A549 (cell line): ENCODE measurements around the gene PNPLA2. TPM values are rescaled to one million over a fixed set of nuclear protein-coding genes. Genes with fewer than 3 reads are reported as not detected.

ENCODE experiments used
- ATAC-seq, 2 experiments: fragments of 200-7000 bp in 1 of 2; fragments of >200 bp in 1 of 2; cut with Nextera tagmentation in 1 of 2; cut with Tn5 transposase in 1 of 2; 3 replicates each; pipeline versions ENCODE4 v1.8.0 to v1.9.1; 2018 to 2020; ENCODE audit warnings: mild to moderate bottlenecking in 1 of 2, moderate library complexity in 1 of 2
- CTCF ChIA-PET: fragments of 300-600 bp; sonication (Branson Sonifier 250); formaldehyde crosslinking; extraction: SDS; loops from one replicate; lab custom pipeline; 2021; ENCODE audit warnings: antibody characterized with exemption, inconsistent platforms; lab: Yijun Ruan, JAX
- POLR2A ChIA-PET: fragments of 350-600 bp; formaldehyde crosslinking; extraction: SDS; loops from one replicate; lab custom pipeline; 2021; ENCODE audit warnings: antibody characterized with exemption, inconsistent platforms; lab: Yijun Ruan, JAX
- DNase-seq, 2 experiments: peaks; one replicate each; pipeline versions ENCODE4 v3.0.0 to v3.0.0-alpha.2; 2011 to 2016; ENCODE audit warnings: low read depth in 1 of 2, low spot score in 1 of 2
- FAIRE-seq: peaks from 2 replicates; lab custom pipeline; 2011; peaks lifted over from hg19 to GRCh38; lab: Jason Lieb, UNC
- H3K27ac ChIP-seq, 2 experiments: fragments of >200 bp; sonication (Bioruptor Twin); formaldehyde crosslinking; 3 replicates each; pipeline ENCODE4 v1.5.1; 2016 to 2017
- H3K4me1 ChIP-seq: fragments of >200 bp; sonication (Bioruptor Twin); formaldehyde crosslinking; 3 replicates; pipeline ENCODE4 v1.6.1; 2016
- H3K4me2 ChIP-seq: fragments of >200 bp; sonication (Bioruptor Twin); formaldehyde crosslinking; 3 replicates; pipeline ENCODE4 v1.6.1; 2016
- H3K4me3 ChIP-seq: fragments of >200 bp; sonication (Bioruptor Twin); formaldehyde crosslinking; 3 replicates; pipeline ENCODE4 v1.5.1; 2016
- H3K9me3 ChIP-seq: fragments of >200 bp; sonication (Bioruptor Twin); formaldehyde crosslinking; 3 replicates; pipeline ENCODE4 v1.6.1; 2016
- BHLHE40 ChIP-seq: IDR thresholded peaks from 2 replicates; pipeline ENCODE4 v1.6.1; 2012; ENCODE audit warnings: low read depth, low read length, inconsistent platforms
- CHD4 ChIP-seq: fragments of 200-600 bp; sonication (generic); IDR thresholded peaks from 2 replicates; pipeline ENCODE4 v1.6.1; 2016; ENCODE audit warnings: antibody characterized with exemption, mild to moderate bottlenecking, borderline replicate concordance
- FOSB ChIP-seq: fragments of 250-450 bp; sonication (Bioruptor Pico); IDR thresholded peaks from 2 replicates; pipeline ENCODE4 v1.5.0; 2020; ENCODE audit warnings: mild to moderate bottlenecking, moderate library complexity
- FOSL2 ChIP-seq, 2 experiments: fragments of 450-650 bp in 1 of 2; fragments of >200 bp in 1 of 2; sonication (Bioruptor Twin) in 1 of 2; formaldehyde crosslinking; IDR thresholded peaks; 2 replicates each; pipeline versions ENCODE4 v1.5.0 to v1.6.1; 2016 to 2020; ENCODE audit warnings: mild to moderate bottlenecking in 1 of 2, moderate library complexity in 1 of 2
- HDAC2 ChIP-seq: fragments of 200-600 bp; sonication (generic); IDR thresholded peaks from 2 replicates; pipeline ENCODE4 v1.6.1; 2016
- HOXA7 ChIP-seq: fragments of 250-450 bp; sonication (Bioruptor Pico); IDR thresholded peaks from 2 replicates; pipeline ENCODE4 v1.5.0; 2020; ENCODE audit warnings: mild to moderate bottlenecking, moderate library complexity
- HOXB5 ChIP-seq: fragments of 250-450 bp; sonication (Bioruptor Pico); IDR thresholded peaks from 2 replicates; pipeline ENCODE4 v1.5.0; 2020; ENCODE audit warnings: mild to moderate bottlenecking, moderate library complexity
- KDM1A ChIP-seq: fragments of 200-600 bp; sonication (generic); IDR thresholded peaks from 2 replicates; pipeline ENCODE4 v1.6.1; 2016; ENCODE audit warnings: low read depth, mild to moderate bottlenecking
- NPAS2 ChIP-seq: fragments of 250-450 bp; sonication (Bioruptor Pico); IDR thresholded peaks from 2 replicates; pipeline ENCODE4 v1.8.0; 2022; ENCODE audit warnings: mild to moderate bottlenecking, moderate library complexity, borderline replicate concordance
- POLR2AphosphoS2 ChIP-seq: conservative IDR thresholded peaks from 2 replicates; pipeline ENCODE4 v1.6.1; 2012; ENCODE audit warnings: low read length, improper control_type of control experiment, inconsistent platforms
- RAD21 ChIP-seq, 2 experiments: fragments of >200 bp in 1 of 2; sonication (Bioruptor Twin) in 1 of 2; formaldehyde crosslinking in 1 of 2; IDR thresholded peaks in 1 of 2; conservative IDR thresholded peaks in 1 of 2; 2 replicates in 1 of 2; 3 replicates in 1 of 2; pipeline ENCODE4 v1.6.1; 2012 to 2018; ENCODE audit warnings: inconsistent platforms in 1 of 2
- REST ChIP-seq: fragments of 200-600 bp; sonication (generic); IDR thresholded peaks from 2 replicates; pipeline ENCODE4 v1.6.1; 2016; ENCODE audit warnings: antibody characterized with exemption, mild to moderate bottlenecking, moderate library complexity
- RFX5 ChIP-seq: fragments of 450-650 bp; IDR thresholded peaks from 2 replicates; pipeline ENCODE4 v1.7.1; 2014; ENCODE audit warnings: antibody characterized with exemption, mild to moderate bottlenecking, moderate library complexity
- SMC3 ChIP-seq: fragments of >200 bp; sonication (Bioruptor Twin); formaldehyde crosslinking; IDR thresholded peaks from 3 replicates; pipeline ENCODE4 v1.6.1; 2018; ENCODE audit warnings: inconsistent platforms
- SREBF2 ChIP-seq: fragments of 450-650 bp; IDR thresholded peaks from 2 replicates; pipeline ENCODE4 v1.6.1; 2014; ENCODE audit warnings: mild to moderate bottlenecking, moderate library complexity
- TP53 ChIP-seq: fragments of 250-450 bp; sonication (Bioruptor Pico); IDR thresholded peaks from 2 replicates; pipeline ENCODE4 v1.5.0; 2021; ENCODE audit warnings: mild to moderate bottlenecking, moderate library complexity
- ZSCAN20 ChIP-seq: fragments of 250-450 bp; sonication (Bioruptor Pico); IDR thresholded peaks from 2 replicates; pipeline ENCODE4 v1.8.0; 2022; ENCODE audit warnings: mild to moderate bottlenecking, moderate library complexity
- WGBS: methylation state at CpG from one replicate; pipeline ENCODE4 v1.1.6; 2017; ENCODE audit errors: missing lambda C conversion rate; 5-methylcytosine and 5-hydroxymethylcytosine counted together
- polyA plus RNA-seq, 4 experiments: library from polyadenylated mRNA; depleted of rRNA in 3 of 4; stranded (reverse); fragments of >200 nt; fragmentation: RNase III in 1 of 4; extraction: RNeasy Plus Mini Kit Qiagen cat#74134 plus additional on column Dnase treatment in 1 of 4; gene quantifications; 2 replicates in 3 of 4; 3 replicates in 1 of 4; pipeline ENCODE4 v1.2.3, GENCODE V29; 2011 to 2017

PNPLA2 gene
- polyA plus RNA-seq, 2 of the 4 experiments (the other 2 are of a cell fraction) = 13.2 to 25.4 TPM

GRCh38 chr11:850775-851763 is 32.4 kb downstream of the PNPLA2 start:
- Histone ChIP-seq H3K4me1 (peaks cover 54% of the 10 kb centered on the region), H3K4me2 (no peak overlapping the region), H3K9me3 (no peaks in the 10 kb centered on the region)
- CTCF ChIA-PET = interaction anchor here (1.5 kb wide), 1 partner anchor 200 kb away, joined by 9 read pairs; no protein-coding TSS in a partner anchor
- DNase-seq = no peak
- WGBS = 73% methylated on average over 14 of the region's 28 CpGs
- TF ChIP-seq FOSL2 (IDR thresholded peaks at IDR 0.05) (no peak), FOSL2 (CRISPR knock-in tag; IDR thresholded peaks at IDR 0.05) (no peak), FOSB (CRISPR knock-in tag) (no peak), NPAS2 (CRISPR knock-in tag) (no peak), SMC3 (peak; percentile 23; the same call in 2 of the 3 replicates), RAD21 (conservative IDR thresholded peaks at IDR 0.05 in 1 of 2, IDR thresholded peaks at IDR 0.05 in 1 of 2) (peak; percentile 28 to 45; a peak in 2 of 5 replicates), HOXA7 (CRISPR knock-in tag) (no peak), HOXB5 (no peak)
- TF ChIP-seq, all 56 proteins: peak for 2
- peak overlapping the region in 1 of 2 experiments; percentile 57; a peak in 2 of 6 replicates for H3K27ac ChIP-seq
- no peak for FAIRE-seq
- peak in 1 of 2 experiments; percentile 46; a peak in 2 of 6 replicates for ATAC-seq
- POLR2A ChIA-PET = interaction anchor here (1.5 kb wide), 1 partner anchor 9 kb away, joined by 7 read pairs; no protein-coding TSS in a partner anchor
- H3K4me3 ChIP-seq = no peak overlapping the region

DNA sequence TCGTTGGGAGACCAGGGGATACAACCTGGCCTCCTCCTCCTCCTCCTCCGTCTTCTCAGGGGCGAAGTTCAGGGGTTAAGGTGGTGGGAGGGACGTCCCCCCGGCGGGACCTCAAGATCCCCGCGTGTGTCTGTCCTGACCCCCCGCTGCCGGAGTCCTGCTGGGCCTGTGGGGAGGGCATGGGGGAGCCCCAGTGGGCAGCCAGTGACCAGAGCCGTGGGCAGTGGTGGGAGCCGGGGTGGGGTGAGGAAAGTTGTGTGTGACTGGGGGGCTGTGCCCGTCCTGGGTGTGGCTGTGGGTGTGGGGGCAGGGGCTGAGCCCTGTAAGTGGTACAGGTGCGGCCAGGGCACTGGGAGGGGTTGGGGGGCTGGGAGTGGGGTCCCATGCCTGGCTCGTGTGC is 34.0 kb downstream of the PNPLA2 start:
- ChIA-PET CTCF (interaction anchor here (9.0 kb wide), 1 partner anchor 198 kb away, joined by 32 read pairs; no protein-coding TSS in a partner anchor), POLR2A (no interaction called here)
- TF ChIP-seq FOSL2 (IDR thresholded peaks at IDR 0.05) (no peak), FOSL2 (CRISPR knock-in tag; IDR thresholded peaks at IDR 0.05) (no peak), RAD21 (conservative IDR thresholded peaks at IDR 0.05 in 1 of 2, IDR thresholded peaks at IDR 0.05 in 1 of 2) (no peak), ZSCAN20 (CRISPR knock-in tag) (no peak), SREBF2 (no peak), KDM1A (no peak), POLR2AphosphoS2 (no peak), HDAC2 (no peak), BHLHE40 (no peak), RFX5 (no peak), REST (no peak), TP53 (CRISPR knock-in tag) (no peak), CHD4 (no peak)
- Histone ChIP-seq H3K27ac (peak overlapping the region in 1 of 2 experiments; percentile 34; a peak in 2 of 6 replicates), H3K4me3 (no peak overlapping the region), H3K9me3 (no peaks in the 10 kb centered on the region), H3K4me1 (peaks cover 42% of the 10 kb centered on the region), H3K4me2 (no peak overlapping the region)
- ATAC-seq (no peak), FAIRE-seq (no peak), DNase-seq (no peak)
- WGBS = 95% methylated on average over 13 of the region's 15 CpGs
